NCI-H774 (cell line): ENCODE measurements around the gene LRRC7.

Experiments
- DNase-seq: peaks from one replicate; lab custom pipeline; 2025; lab: John Stamatoyannopoulos, UW

The LRRC7 gene

GRCh38 chr1:69589799-69590198 lies 22.1 kb downstream of the LRRC7 start:
- no peak for DNase-seq

- DNase-seq, result no peak
These were observed 24.6 kb downstream of the LRRC7 start for GRCh38 chr1:69592341-69592740.

- DNase-seq, result no peak
These were observed 27.8 kb downstream of the LRRC7 start for GRCh38 chr1:69595486-69595885.

GRCh38 chr1:69611316-69611715 lies 43.6 kb downstream of the LRRC7 start:
- no peak for DNase-seq

GRCh38 chr1:69613414-69613813 lies 45.7 kb downstream of the LRRC7 start:
- DNase-seq, result no peak

GRCh38 chr1:69638673-69639072 lies 71.0 kb downstream of the LRRC7 start:
- no peak for DNase-seq

- no peak for DNase-seq
These were observed 71.4 kb downstream of the LRRC7 start for GRCh38 chr1:69639159-69639558.

GRCh38 chr1:69643266-69643665 lies 75.5 kb downstream of the LRRC7 start:
- DNase-seq, result no peak

GRCh38 chr1:69645477-69645876 lies 77.8 kb downstream of the LRRC7 start:
- no peak for DNase-seq

- DNase-seq, result no peak
These were observed 80.8 kb downstream of the LRRC7 start for GRCh38 chr1:69648486-69648885.

- no peak for DNase-seq
These were observed 81.8 kb downstream of the LRRC7 start for GRCh38 chr1:69649383-69649990.

GRCh38 chr1:69650779-69651178 lies 83.1 kb downstream of the LRRC7 start:
- DNase-seq, result no peak

GRCh38 chr1:69651656-69652055 lies 83.9 kb downstream of the LRRC7 start:
- no peak for DNase-seq

GRCh38 chr1:69657971-69658370 lies 90.2 kb downstream of the LRRC7 start:
- DNase-seq, result no peak

GRCh38 chr1:69661686-69662085 lies 94.0 kb downstream of the LRRC7 start:
- DNase-seq, result no peak

- no peak for DNase-seq
These were observed 94.6 kb downstream of the LRRC7 start for GRCh38 chr1:69662321-69662720.

- no peak for DNase-seq
These were observed 103.8 kb downstream of the LRRC7 start for GRCh38 chr1:69671363-69672010.

GRCh38 chr1:69673321-69673720 lies 105.6 kb downstream of the LRRC7 start:
- DNase-seq, result peak; percentile 63

- DNase-seq, result no peak
These were observed 112.2 kb downstream of the LRRC7 start for GRCh38 chr1:69679965-69680364.

- DNase-seq, result no peak
These were observed 118.8 kb downstream of the LRRC7 start for GRCh38 chr1:69686367-69686984.

- DNase-seq, result no peak
These were observed 120.5 kb downstream of the LRRC7 start for GRCh38 chr1:69688193-69688592.

- no peak for DNase-seq
These were observed 123.5 kb downstream of the LRRC7 start for GRCh38 chr1:69691179-69691578.

GRCh38 chr1:69693921-69694675 lies 126.4 kb downstream of the LRRC7 start:
- DNase-seq, result no peak
